ENCODE results near the gene SEL1L. TPM values are rescaled to one million over a fixed set of nuclear protein-coding genes. Genes with fewer than 3 reads are reported as not detected.
A peak's percentile ranks its signal among the peaks of the same experiment; 100 is the strongest.
"Not testable (repeated sequence)": the region's sequence is repeated elsewhere in the genome, so short reads cannot be mapped to it uniquely, and the experiment has no call there.

The SEL1L gene
- total RNA-seq, 2 donors from 2014 or later, result 62.9 to 64.0 TPM

- Histone ChIP-seq H3K9me3 (ENCODE audit: control insufficient read depth, low read length) (peaks cover 17% of the 10 kb centered on the region), H3K36me3 (ENCODE audit: control insufficient read depth, insufficient read depth, low read length) (peaks cover 43% of the 10 kb centered on the region), H3K4me1 (ENCODE audit: control insufficient read depth, insufficient read depth, low read length) (peaks cover 22% of the 10 kb centered on the region)
- H3K27ac ChIP-seq (ENCODE audit: low read depth, low read length); H3K27me3 ChIP-seq (ENCODE audit: control insufficient read depth, insufficient read depth, low read length, poor library complexity, severe bottlenecking); H3K27me3 Mint-ChIP-seq (ENCODE audit: insufficient read depth); H3K4me3 ChIP-seq (ENCODE audit: low read length); H3K27ac Mint-ChIP-seq; H3K4me3 Mint-ChIP-seq; H3K9ac ChIP-seq (ENCODE audit: extremely low read depth, low read length, poor library complexity, severe bottlenecking); DNase-seq: not testable (repeated sequence)
- WGBS, 2 experiments (ENCODE audit: insufficient coverage in 1 of 2, insufficient read length in 1 of 2), result 78 to 80% methylated on average over 6 of the region's 6 CpGs
- H3K4me1 Mint-ChIP-seq, result peaks cover 67% of the 10 kb centered on the region
- peaks cover 23% of the 10 kb centered on the region for H3K9me3 Mint-ChIP-seq
- peaks cover 52% of the 10 kb centered on the region for H3K36me3 Mint-ChIP-seq (ENCODE audit: low read depth)
Observed at GRCh38 chr14:81512826-81513225, 20.8 kb downstream of the SEL1L start.

GRCh38 chr14:81511111-81511904 lies 22.3 kb downstream of the SEL1L start:
- WGBS, 2 experiments (ENCODE audit: insufficient coverage in 1 of 2, insufficient read length in 1 of 2), result 80 to 83% methylated on average over 1 to 6 of the region's 6 CpGs
- H3K9me3 ChIP-seq (ENCODE audit: control insufficient read depth, low read length), result peaks cover 21% of the 10 kb centered on the region
- H3K36me3 ChIP-seq (ENCODE audit: control insufficient read depth, insufficient read depth, low read length), result peaks cover 45% of the 10 kb centered on the region
- no peaks in the 10 kb centered on the region for H3K27me3 Mint-ChIP-seq (ENCODE audit: insufficient read depth)
- H3K4me1 ChIP-seq (ENCODE audit: control insufficient read depth, insufficient read depth, low read length), result peaks cover 7% of the 10 kb centered on the region
- DNase-seq, result no peak
- TF ChIP-seq CTCF (conservative IDR thresholded peaks at IDR 0.05), result no peak
- H3K27ac ChIP-seq (ENCODE audit: low read depth, low read length), result no peak overlapping the region
- H3K27ac Mint-ChIP-seq, result no peak overlapping the region
- H3K9ac ChIP-seq (ENCODE audit: extremely low read depth, low read length, poor library complexity, severe bottlenecking), result no peak overlapping the region
- H3K4me3 Mint-ChIP-seq, result no peak overlapping the region
- no peak overlapping the region for H3K4me3 ChIP-seq (ENCODE audit: low read length)
- no peaks in the 10 kb centered on the region for H3K27me3 ChIP-seq (ENCODE audit: control insufficient read depth, insufficient read depth, low read length, poor library complexity, severe bottlenecking)
- peaks cover 23% of the 10 kb centered on the region for H3K9me3 Mint-ChIP-seq
- H3K36me3 Mint-ChIP-seq (ENCODE audit: low read depth), result peaks cover 60% of the 10 kb centered on the region
- peaks cover 63% of the 10 kb centered on the region for H3K4me1 Mint-ChIP-seq

GRCh38 chr14:81509838-81510452 lies 23.7 kb downstream of the SEL1L start:
- H3K27me3 Mint-ChIP-seq (ENCODE audit: insufficient read depth), result no peaks in the 10 kb centered on the region
- Histone ChIP-seq H3K9ac (ENCODE audit: extremely low read depth, low read length, poor library complexity, severe bottlenecking) (no peak overlapping the region), H3K27ac (ENCODE audit: low read depth, low read length) (no peak overlapping the region), H3K27me3 (ENCODE audit: control insufficient read depth, insufficient read depth, low read length, poor library complexity, severe bottlenecking) (no peaks in the 10 kb centered on the region), H3K4me1 (ENCODE audit: control insufficient read depth, insufficient read depth, low read length) (peaks cover 4% of the 10 kb centered on the region), H3K9me3 (ENCODE audit: control insufficient read depth, low read length) (peaks cover 35% of the 10 kb centered on the region), H3K36me3 (ENCODE audit: control insufficient read depth, insufficient read depth, low read length) (peaks cover 54% of the 10 kb centered on the region), H3K4me3 (ENCODE audit: low read length) (no peak overlapping the region)
- peaks cover 23% of the 10 kb centered on the region for H3K9me3 Mint-ChIP-seq
- H3K27ac Mint-ChIP-seq, result peak overlapping the region; percentile 23
- no peak overlapping the region for H3K4me3 Mint-ChIP-seq
- peaks cover 61% of the 10 kb centered on the region for H3K36me3 Mint-ChIP-seq (ENCODE audit: low read depth)
- TF ChIP-seq CTCF (conservative IDR thresholded peaks at IDR 0.05), result no peak
- WGBS, 2 experiments (ENCODE audit: insufficient coverage in 1 of 2, insufficient read length in 1 of 2), result 84 to 86% methylated on average over 6 of the region's 6 CpGs
- no peak for DNase-seq
- peaks cover 51% of the 10 kb centered on the region for H3K4me1 Mint-ChIP-seq

Measured in endodermal cell (in vitro differentiated cells).